GM12872 (cell line): ENCODE measurements around the gene PLEKHO1.

Experiments
- TF ChIP-seq, protein P1 (sequence below): IDR thresholded peaks from 3 replicates; pipeline ENCODE4 v1.5.1; 2011; ENCODE audit warnings: low read depth, mild to moderate bottlenecking, low read length, moderate library complexity; ENCODE audit not compliant: insufficient read depth

The PLEKHO1 gene

DNA sequence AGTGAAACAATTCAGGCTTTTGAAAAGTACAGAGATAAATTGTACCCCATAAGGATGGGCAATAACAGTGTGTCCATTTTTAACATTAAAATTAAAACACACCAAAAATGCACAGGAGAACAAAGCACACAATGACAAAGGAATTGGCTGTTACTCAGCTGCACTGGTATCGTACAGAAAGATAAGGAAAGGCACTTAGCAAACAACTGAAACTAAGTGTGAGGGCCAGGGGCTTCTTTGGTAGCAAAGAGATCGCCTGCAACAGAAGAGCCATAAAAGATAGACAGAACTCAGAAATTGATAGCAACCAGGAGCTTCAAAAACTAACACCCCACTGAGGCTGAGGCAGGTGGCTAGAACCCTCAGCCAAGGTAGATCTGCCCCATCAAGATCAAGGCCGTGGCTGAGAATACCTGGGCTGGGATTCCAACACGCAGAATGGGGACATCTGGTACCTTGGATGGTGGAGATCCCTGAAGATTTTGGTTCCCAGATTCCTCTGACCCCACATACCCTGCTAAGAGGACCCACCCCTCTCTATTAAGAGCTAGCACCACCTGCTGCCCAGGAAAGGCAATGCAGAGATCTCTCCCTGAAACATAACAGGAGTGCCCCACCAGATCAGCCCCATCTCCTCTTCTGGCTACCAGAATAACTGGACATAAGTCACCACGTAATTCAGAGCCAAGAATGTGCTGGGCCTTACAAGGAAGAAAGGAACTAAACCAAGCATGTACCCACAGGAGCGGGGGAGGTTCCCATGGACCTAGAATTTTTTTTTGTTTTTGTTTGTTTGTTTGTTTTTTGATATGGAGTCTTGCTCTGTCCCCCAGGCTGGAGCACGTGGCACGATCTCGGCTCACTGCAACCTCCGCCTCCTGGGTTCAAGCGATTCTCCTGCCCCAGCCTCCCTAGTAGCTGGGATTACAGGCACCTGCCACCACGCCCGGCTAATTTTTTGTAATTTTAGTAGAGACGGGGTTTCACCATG lies 16.2 kb downstream of the PLEKHO1 start:
- TF ChIP-seq, protein P1, sequence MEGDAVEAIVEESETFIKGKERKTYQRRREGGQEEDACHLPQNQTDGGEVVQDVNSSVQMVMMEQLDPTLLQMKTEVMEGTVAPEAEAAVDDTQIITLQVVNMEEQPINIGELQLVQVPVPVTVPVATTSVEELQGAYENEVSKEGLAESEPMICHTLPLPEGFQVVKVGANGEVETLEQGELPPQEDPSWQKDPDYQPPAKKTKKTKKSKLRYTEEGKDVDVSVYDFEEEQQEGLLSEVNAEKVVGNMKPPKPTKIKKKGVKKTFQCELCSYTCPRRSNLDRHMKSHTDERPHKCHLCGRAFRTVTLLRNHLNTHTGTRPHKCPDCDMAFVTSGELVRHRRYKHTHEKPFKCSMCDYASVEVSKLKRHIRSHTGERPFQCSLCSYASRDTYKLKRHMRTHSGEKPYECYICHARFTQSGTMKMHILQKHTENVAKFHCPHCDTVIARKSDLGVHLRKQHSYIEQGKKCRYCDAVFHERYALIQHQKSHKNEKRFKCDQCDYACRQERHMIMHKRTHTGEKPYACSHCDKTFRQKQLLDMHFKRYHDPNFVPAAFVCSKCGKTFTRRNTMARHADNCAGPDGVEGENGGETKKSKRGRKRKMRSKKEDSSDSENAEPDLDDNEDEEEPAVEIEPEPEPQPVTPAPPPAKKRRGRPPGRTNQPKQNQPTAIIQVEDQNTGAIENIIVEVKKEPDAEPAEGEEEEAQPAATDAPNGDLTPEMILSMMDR, result peak; percentile 87

DNA sequence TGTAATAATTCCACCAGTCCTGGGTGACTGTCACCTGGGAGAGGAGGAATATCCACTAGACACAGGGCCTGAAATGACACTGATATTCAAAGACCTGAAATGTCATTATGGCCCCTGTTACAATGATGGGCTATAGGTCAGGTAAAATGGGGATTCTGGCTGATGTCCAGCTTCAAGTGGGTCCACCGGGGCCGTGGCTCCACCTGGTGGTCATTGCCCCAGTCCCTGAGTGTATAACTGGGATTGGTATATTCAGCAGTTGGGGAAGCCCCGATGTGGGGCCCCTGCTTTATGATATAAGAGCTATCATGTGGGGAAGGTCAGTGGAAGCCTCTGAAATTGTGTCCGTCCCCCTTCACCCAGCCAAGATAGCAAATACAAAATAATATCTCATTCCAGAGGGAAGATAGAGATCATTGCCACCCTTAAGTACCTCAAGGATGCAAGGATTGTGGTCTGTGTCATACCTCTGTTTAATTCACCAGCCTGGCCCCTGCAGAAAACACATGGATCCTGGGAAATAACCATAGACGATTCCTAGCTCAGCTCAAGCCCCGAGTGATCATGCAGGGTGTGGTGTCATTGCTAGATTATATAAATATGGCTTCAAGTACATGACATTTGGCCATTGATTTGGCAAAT lies 19.4 kb downstream of the PLEKHO1 start:
- TF ChIP-seq, protein P1, result peak; percentile 79

DNA sequence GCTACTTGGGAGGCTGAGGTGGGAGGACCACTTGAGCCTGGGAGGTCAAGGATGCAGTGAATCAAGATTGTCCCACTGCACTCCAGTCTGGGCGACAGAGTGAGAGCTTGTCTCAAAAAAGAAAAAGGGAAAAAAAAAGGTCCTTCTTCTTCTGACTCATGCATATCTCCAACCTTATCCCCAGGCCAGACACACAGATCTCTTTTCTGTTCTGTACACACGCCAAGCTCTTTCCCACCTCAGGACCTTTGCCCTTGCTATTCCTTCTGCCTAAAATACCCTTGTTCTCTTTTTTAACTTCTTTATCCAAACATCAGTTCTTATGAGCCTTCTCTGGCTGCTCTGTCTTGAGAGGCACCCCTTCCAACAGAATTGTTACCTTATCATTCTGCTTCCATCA lies 22.1 kb downstream of the PLEKHO1 start:
- TF ChIP-seq, protein P1, result no peak

DNA sequence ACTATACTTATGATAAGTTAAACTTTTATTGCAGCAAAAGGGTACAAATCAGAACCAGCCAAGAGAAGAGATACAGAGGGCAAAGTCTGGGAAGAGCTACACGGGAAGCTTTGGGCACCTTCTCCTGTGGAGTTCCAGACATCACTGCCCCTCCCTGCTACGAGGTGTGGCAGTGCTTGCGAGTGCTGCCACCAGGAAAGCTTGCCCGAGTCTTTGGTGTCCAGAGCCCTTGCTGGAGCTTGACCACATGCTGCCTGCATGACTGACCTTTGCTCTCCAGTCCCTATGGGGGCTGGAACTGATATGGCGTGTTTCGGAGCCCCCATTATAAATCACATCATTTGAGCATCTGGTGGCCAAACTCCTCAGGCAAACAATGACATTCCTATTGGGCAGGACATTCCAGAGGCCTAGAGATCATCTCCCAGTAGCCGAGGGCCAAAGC lies 23.4 kb downstream of the PLEKHO1 start:
- TF ChIP-seq, protein P1, result no peak

DNA sequence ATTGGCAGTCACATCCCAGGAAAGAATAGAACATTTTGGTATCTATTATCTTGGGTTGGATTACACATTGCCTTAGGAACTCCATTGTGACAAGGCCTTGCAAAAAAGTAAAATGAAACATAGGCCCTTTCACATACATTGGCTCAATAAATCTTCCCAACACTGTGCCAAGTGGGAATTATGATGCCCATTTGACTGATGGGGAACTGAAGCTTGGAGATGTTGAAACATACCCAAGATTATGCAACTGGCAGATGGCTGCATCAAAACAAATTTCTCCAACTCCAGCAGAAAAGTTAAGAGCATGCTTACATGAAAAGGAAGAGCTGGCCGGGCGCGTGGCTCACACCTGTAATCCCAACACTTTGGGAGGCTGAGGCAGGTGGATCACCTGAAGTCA lies 26.9 kb downstream of the PLEKHO1 start:
- TF ChIP-seq, protein P1, result no peak

DNA sequence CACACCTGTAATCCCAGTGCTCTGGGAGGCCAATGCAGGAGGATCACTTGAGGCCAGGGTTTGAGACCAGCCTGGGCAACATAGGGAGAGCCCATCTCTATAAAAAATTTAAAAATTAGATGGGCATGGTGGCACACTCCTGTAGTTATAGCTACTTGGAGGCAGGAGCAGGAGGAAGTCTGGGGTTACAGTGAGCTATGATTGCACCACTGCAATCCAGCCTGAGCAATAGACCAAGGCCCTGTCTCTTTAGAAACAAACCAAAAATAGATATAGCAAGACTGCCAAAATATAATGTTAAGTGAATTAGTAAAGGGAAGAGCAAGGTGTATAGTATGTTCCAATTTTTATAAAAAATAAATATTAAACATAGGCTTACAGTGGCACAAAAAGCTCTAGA lies 28.8 kb downstream of the PLEKHO1 start:
- TF ChIP-seq, protein P1, result no peak

DNA sequence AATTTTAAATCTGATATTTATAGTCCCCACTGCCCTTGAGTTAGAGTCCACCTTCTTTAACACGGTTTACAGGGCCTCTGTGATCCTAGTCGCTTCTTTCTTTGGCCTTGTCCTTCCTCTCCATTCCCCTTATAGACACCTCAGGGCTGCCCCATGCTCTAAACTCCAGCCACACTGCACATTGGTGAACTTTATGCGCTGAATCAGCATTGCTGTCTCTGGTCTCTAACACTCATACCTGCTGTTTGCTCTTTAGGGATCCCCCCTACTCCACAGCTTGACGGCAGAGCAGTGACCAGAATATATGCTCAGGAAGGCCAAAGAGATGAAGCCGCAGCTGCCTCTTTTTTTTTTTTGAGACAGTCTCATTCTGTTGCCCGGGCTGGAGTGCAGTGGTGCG lies 30.2 kb downstream of the PLEKHO1 start:
- TF ChIP-seq, protein P1, result no peak
